GM19238 (cell line): ENCODE measurements around the gene KLK14.

Experiments used
- DNase-seq: peaks from one replicate; pipeline ENCODE4 v3.0.0; 2011; ENCODE audit warnings: low spot score; ENCODE audit not compliant: insufficient read length

Gene KLK14

GRCh38 chr19:51108066-51108804, 25.5 kb upstream of the KLK14 start, which contains the start of gene CTU1:
CTU1 (minus strand) TSS chr19:51108409; CDS start chr19:51104569, 3,840 bp downstream.
- DNase-seq, result peak; percentile 97

GRCh38 chr19:51107406-51108065, 24.8 kb upstream of the KLK14 start:
- no peak for DNase-seq

DNA sequence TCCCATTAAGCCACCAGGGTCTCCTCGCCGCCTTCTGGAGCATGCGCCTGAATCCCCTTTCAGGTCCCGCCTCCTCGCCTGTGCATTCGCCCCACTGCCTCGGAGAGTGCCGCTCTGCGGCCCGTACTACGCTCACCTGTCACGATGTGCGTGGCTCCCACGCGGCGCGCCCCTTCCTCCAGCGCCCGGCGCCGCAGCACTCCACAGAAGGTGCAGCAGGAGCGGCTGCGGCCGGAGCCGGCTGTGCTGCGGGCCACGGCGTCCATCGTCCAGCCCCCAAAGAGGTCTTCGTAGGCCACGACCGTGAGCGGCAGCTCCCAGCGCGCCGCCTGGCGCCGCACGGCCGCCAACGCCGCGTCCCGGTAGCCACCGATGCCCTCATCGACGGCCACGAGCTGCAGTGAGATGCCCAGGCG, 21.2 kb upstream of the KLK14 start:
- no peak for DNase-seq

DNA sequence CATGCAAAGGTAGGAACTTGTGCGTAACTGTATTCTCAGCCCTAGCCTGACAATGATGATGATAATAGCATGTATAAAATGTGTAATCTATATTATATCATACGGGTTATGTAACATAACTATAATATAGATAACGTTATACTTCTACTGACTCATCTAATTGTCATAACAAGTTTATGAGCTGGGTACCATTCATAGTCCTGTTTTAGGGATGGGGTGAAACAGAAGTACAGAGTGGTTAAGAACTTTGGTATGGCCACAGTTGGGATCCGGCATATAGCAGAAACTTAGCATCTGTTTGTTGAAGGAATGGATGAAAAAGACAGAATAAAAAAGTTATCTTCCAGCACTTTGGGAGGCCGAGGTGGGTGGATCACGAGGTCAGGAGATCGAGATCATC, 20.3 kb upstream of the KLK14 start:
- DNase-seq, result no peak

- no peak for DNase-seq
These were observed 18.6 kb upstream of the KLK14 start for GRCh38 chr19:51101171-51101865.

- no peak for DNase-seq
These were observed 17.9 kb upstream of the KLK14 start for GRCh38 chr19:51100601-51101000.

- no peak for DNase-seq
These were observed 16.3 kb upstream of the KLK14 start for GRCh38 chr19:51099047-51099382.

DNA sequence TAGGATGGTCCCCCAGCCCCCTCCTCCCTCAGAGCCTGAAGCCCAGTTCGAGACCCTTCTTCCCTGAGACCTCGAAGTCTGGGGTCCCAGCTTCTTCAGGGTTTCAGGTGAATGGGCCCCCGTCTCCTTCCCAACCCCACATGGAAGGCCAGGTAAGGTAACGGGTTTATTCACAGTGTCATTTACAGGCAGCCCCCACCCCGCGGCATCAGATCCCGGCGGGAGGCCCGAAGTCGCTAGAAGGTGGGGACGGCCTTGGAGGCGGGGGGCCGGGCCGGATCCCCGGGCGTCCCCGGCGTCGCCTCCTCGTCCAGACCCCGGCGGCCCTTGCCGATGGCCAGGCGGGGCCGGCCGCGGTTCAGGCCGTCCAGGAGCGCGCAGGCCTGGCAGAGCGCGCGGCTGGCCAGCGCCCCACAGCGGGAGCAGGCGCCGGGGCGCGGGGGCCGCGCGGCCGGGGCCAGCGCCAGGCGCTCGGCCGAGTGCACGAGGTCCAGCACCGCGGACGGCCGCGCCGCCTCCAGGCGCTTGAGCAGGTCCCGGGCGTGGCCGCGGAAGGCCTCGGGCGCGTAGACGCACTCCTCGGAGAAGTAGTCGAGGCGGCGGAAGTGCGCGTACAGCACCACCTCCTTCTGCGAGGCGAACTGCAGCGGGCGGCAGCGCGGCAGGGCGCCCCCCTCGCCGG, 15.8 kb upstream of the KLK14 start:
- DNase-seq, result no peak

- no peak for DNase-seq
These were observed 15.1 kb upstream of the KLK14 start for GRCh38 chr19:51097796-51098195.

- peak; percentile 76 for DNase-seq
These were observed 14.6 kb upstream of the KLK14 start for GRCh38 chr19:51097166-51097738.

DNA sequence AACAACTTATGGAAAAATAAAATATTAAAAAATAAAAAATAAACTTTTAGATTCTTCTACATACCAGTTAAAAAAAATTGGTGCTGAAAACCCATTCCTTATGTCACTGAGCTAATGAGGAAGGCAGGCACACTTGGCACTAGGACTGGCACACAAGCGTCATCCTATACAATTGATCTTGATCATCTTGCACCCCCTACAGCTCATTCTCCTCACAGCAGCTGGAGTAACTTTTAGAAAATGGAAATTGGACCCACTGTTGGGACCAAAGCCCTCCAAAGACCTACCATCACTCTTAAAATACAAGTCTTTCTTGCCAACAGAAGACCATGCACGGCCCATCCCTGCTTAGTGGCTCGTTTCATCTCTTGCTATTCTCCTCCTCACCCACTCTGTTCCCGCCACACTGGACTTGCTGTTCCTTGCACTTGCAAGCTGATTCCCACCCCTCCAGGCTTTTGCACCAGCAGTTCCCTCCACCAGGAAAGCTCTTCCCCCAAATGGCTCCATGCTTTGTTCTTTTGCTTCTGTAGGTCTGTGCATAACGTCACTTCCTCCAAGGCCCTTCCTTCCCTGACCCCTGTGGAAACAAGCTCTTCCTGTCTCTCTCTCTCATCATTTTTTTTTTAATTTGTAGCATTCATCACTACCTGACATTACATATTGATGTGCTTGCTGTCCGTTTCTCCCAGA, 13.9 kb upstream of the KLK14 start:
- DNase-seq, result no peak

- peak; percentile 60 for DNase-seq
These were observed 12.1 kb upstream of the KLK14 start for GRCh38 chr19:51094696-51095279.

GRCh38 chr19:51093510-51094345, 11.0 kb upstream of the KLK14 start:
- DNase-seq, result no peak

GRCh38 chr19:51093101-51093500, 10.4 kb upstream of the KLK14 start:
- DNase-seq, result no peak

- DNase-seq, result no peak
These were observed 9.5 kb upstream of the KLK14 start for GRCh38 chr19:51091895-51092873.

GRCh38 chr19:51091126-51091525, 8.4 kb upstream of the KLK14 start:
- DNase-seq, result no peak

- no peak for DNase-seq
These were observed 7.8 kb upstream of the KLK14 start for GRCh38 chr19:51090471-51090870.

DNA sequence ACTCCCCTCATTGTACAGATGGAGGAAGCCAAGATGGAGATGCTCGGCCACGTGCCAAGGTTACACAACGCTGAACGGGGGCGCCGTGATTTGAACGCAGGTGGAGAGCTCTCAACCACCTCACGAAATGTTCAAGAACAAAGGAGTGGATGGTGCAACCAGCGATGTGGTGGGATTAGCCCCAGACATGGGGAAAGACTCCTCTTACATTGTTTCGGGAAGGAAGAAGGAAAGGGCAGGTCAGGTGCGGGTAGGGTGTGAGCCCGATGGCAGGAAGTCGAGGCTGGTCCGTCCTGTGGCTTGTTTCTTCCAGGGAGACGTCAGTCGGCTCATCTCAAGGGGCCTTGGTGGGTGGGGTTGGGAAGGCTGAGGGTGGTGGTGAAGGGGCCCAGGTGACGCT, 7.1 kb upstream of the KLK14 start:
- no peak for DNase-seq
